Measurements from ENCODE around the gene KRTAP10-8. TPM values are rescaled to one million over a fixed set of nuclear protein-coding genes. Genes with fewer than 3 reads are reported as not detected.

Gene KRTAP10-8
- total and polyA plus RNA-seq, 8 donors: not detected

DNA sequence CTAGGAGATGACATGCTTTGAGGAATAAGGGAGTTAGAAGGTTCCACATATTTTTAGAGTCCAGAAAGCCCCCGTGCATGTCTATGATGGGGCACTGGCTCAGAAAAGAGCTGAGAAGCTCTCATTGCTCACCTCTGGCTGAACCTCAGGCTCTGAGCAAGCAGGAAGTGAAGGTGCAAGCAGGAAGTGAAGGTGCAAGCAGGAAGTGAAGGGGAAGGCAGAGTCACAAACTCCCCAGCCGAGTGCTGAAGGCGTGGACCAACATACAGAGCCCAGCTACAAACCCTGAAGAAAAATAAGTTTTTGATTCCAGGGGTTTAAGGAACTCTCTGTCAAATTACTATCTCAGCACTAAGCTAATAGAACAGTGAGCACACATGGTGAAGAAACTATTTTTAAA lies 7.0 kb downstream of the KRTAP10-8 start:
- DNase-seq: peak in 1 of 2 donors; percentile 54
- TF ChIP-seq EP300 (IDR thresholded peaks at IDR 0.05): no peak
- no peak for TF ChIP-seq POLR2A (IDR thresholded peaks at IDR 0.05)
- no peak for TF ChIP-seq POLR2AphosphoS5 (IDR thresholded peaks at IDR 0.05)
- TF ChIP-seq, protein P1, sequence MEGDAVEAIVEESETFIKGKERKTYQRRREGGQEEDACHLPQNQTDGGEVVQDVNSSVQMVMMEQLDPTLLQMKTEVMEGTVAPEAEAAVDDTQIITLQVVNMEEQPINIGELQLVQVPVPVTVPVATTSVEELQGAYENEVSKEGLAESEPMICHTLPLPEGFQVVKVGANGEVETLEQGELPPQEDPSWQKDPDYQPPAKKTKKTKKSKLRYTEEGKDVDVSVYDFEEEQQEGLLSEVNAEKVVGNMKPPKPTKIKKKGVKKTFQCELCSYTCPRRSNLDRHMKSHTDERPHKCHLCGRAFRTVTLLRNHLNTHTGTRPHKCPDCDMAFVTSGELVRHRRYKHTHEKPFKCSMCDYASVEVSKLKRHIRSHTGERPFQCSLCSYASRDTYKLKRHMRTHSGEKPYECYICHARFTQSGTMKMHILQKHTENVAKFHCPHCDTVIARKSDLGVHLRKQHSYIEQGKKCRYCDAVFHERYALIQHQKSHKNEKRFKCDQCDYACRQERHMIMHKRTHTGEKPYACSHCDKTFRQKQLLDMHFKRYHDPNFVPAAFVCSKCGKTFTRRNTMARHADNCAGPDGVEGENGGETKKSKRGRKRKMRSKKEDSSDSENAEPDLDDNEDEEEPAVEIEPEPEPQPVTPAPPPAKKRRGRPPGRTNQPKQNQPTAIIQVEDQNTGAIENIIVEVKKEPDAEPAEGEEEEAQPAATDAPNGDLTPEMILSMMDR (IDR thresholded peaks at IDR 0.05): no peak
- peaks cover 0 to 22% (median 0%) of the 10 kb centered on the region in 3 donors for H3K27me3 ChIP-seq
- 47 to 74% (median 55%) methylated on average over 3 of the region's 3 CpGs for WGBS, 5 donors
- H3K36me3 ChIP-seq: no peaks in the 10 kb centered on the region
- peaks cover 0 to 25% (median 16%) of the 10 kb centered on the region in 4 donors for H3K9me3 ChIP-seq
- intact Hi-C loops (cut with DNase I; ENCODE audit: low total_unique reads): no loop called here
- H3K27ac ChIP-seq: peak overlapping the region in 2 of 5 donors; percentile 2 to 47
- H3K4me3 ChIP-seq: no peak overlapping the region
- no peaks in the 10 kb centered on the region for H3K4me1 ChIP-seq

DNA sequence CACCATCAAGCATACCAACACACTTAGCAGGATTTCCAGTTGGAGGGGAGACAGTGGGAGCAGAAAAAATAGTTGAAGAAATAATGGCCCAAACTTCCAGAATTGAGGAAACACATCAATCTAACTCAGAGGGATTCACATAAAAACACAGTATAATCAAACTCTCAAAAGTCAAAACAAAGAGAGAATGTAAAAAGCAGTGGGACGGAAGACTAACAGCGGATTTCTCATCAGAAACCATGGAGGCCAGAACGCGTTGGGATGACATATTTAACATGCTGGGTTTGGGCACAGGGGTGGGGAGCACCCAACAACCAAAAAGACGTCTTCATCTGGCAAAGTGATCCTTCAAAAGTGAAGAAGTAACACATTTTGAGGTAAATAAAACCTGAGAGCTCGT lies 8.0 kb downstream of the KRTAP10-8 start:
- H3K4me3 ChIP-seq: no peak overlapping the region
- no peak for DNase-seq
- TF ChIP-seq POLR2AphosphoS5 (IDR thresholded peaks at IDR 0.05) (no peak), POLR2A (IDR thresholded peaks at IDR 0.05) (no peak), EP300 (IDR thresholded peaks at IDR 0.05) (no peak)
- TF ChIP-seq, protein P1 (IDR thresholded peaks at IDR 0.05): no peak
- H3K36me3 ChIP-seq: no peaks in the 10 kb centered on the region
- H3K9me3 ChIP-seq: peaks cover 0 to 34% (median 23%) of the 10 kb centered on the region in 4 donors
- H3K27me3 ChIP-seq: peaks cover 0 to 16% (median 0%) of the 10 kb centered on the region in 3 donors
- WGBS, 5 donors: 82 to 92% (median 87%) methylated on average over 6 of the region's 6 CpGs
- H3K4me1 ChIP-seq: no peaks in the 10 kb centered on the region
- no peak overlapping the region for H3K27ac ChIP-seq
- intact Hi-C loops (cut with DNase I; ENCODE audit: low total_unique reads): no loop called here

DNA sequence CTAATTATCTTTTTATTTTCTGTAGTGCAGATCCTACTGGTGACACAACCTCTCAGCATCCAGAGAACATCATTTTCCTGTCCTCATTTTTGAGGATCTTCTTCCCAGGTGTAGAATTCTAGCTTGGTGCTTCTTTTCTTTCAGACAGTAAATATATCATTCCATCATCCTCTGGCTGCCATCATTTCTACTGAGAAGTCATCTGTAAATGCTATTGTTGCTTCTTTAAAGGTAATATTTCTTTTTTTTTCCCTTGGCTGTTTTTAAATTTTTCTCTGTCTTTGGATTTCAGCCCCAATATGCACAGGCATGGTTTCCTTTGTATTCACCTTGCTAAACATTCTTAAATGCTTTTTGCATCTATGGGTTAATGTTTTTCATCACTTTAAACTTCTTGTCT lies 11.7 kb downstream of the KRTAP10-8 start:
- H3K9me3 ChIP-seq: peaks cover 0 to 39% (median 26%) of the 10 kb centered on the region in 4 donors
- no peak overlapping the region for H3K27ac ChIP-seq
- TF ChIP-seq EP300 (IDR thresholded peaks at IDR 0.05) (no peak), POLR2A (IDR thresholded peaks at IDR 0.05) (no peak)
- TF ChIP-seq, protein P1 (IDR thresholded peaks at IDR 0.05): no peak
- intact Hi-C loops (cut with DNase I; ENCODE audit: low total_unique reads): no loop called here
- no peaks in the 10 kb centered on the region for H3K4me1 ChIP-seq
- H3K36me3 ChIP-seq: no peaks in the 10 kb centered on the region
- no peak overlapping the region for H3K4me3 ChIP-seq
- peaks cover 0 to 28% (median 13%) of the 10 kb centered on the region in 3 donors for H3K27me3 ChIP-seq
- DNase-seq: no peak

DNA sequence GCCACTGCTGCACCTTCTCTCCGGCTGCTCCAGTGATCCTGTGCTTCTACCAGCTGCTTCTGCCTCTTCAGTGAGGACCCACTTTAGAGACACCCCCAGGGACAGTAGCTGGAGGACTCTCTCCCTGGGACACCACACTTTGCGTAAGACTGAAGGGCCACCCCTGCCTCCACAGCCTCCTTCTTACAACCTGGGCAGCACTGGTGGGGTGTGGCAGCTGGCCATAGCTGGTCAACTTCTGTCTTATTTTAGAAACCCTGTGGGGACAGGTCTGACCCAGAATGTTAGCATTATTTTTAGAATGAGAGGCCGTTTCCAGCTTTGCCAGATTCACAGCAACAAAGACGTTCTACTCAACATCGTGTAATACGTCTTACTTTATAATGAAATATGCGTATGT lies 13.9 kb downstream of the KRTAP10-8 start:
- Histone ChIP-seq H3K27ac (no peak overlapping the region), H3K4me1 (no peaks in the 10 kb centered on the region), H3K36me3 (no peaks in the 10 kb centered on the region)

More for the DNA sequence above, 13.9 kb downstream of the KRTAP10-8 start:
- TF ChIP-seq, protein P1 (IDR thresholded peaks at IDR 0.05): no peak
- TF ChIP-seq POLR2AphosphoS5 (IDR thresholded peaks at IDR 0.05): no peak
- TF ChIP-seq EP300 (IDR thresholded peaks at IDR 0.05): no peak
- TF ChIP-seq POLR2A (IDR thresholded peaks at IDR 0.05): no peak
- H3K4me3 ChIP-seq: no peak overlapping the region
- intact Hi-C loops (cut with DNase I; ENCODE audit: low total_unique reads): no loop called here
- H3K27me3 ChIP-seq: peaks cover 0 to 34% (median 19%) of the 10 kb centered on the region in 3 donors
- 83 to 93% (median 88%) methylated on average over 7 of the region's 7 CpGs for WGBS, 5 donors
- no peak for DNase-seq
- H3K9me3 ChIP-seq: peaks cover 0 to 41% (median 32%) of the 10 kb centered on the region in 4 donors
